HEK293 (cell line): ENCODE measurements around the gene DPYSL5.

Source experiments
- CTCF ChIA-PET: fragments of 350-600 bp; formaldehyde crosslinking; extraction: SDS; loops from one replicate; lab custom pipeline; 2021; ENCODE audit warnings: antibody characterized with exemption; lab: Yijun Ruan, JAX
- POLR2A ChIA-PET: fragments of 300-600 bp; formaldehyde crosslinking; extraction: SDS; loops from one replicate; lab custom pipeline; 2020; ENCODE audit warnings: antibody characterized with exemption, inconsistent platforms; lab: Yijun Ruan, JAX
- H3K27ac ChIP-seq: fragments of 200-500 bp; sonication (Bioruptor generic); 2 replicates; pipeline ENCODE4 v1.5.1; 2014; ENCODE audit warnings: low read depth, low read length, control low read depth, inconsistent platforms; ENCODE audit errors: extremely low read depth
- H3K36me3 ChIP-seq, 2 experiments: fragments of 200-500 bp in 1 of 2; sonication (Bioruptor generic) in 1 of 2; 1 replicate in 1 of 2; 2 replicates in 1 of 2; pipeline ENCODE4 v1.5.1; 2014 to 2017; ENCODE audit warnings: inconsistent platforms in 2 of 2, low read length in 2 of 2; ENCODE audit not compliant: control insufficient read depth in 2 of 2, insufficient read depth in 1 of 2
- H3K4me1 ChIP-seq: fragments of 200-500 bp; sonication (Bioruptor generic); 2 replicates; pipeline ENCODE4 v1.5.1; 2014; ENCODE audit warnings: mild to moderate bottlenecking, low read length, inconsistent platforms; ENCODE audit not compliant: control insufficient read depth, insufficient read depth
- H3K4me3 ChIP-seq: 2 replicates; pipeline ENCODE4 v1.5.1; 2011; ENCODE audit warnings: low read depth, mild to moderate bottlenecking, control low read depth, low read length, moderate library complexity
- H3K9me3 ChIP-seq: fragments of 200-500 bp; sonication (Bioruptor generic); 2 replicates; pipeline ENCODE4 v1.5.1; 2014; ENCODE audit warnings: low read depth, low read length, inconsistent platforms; ENCODE audit not compliant: control insufficient read depth, insufficient read depth
- CTCF ChIP-seq: fragments of 450-650 bp; formaldehyde crosslinking; IDR thresholded peaks from 2 replicates; pipeline ENCODE4 v1.5.1; 2016; ENCODE audit warnings: missing biosample characterization, missing genetic modification characterization
- HIC1 ChIP-seq: fragments of 450-650 bp; formaldehyde crosslinking; IDR thresholded peaks from 2 replicates; pipeline ENCODE4 v1.5.1; 2016; ENCODE audit warnings: missing biosample characterization, missing genetic modification characterization
- HOXC10 ChIP-seq: sonication (generic); formaldehyde crosslinking; IDR thresholded peaks from 2 replicates; pipeline ENCODE4 v1.8.1; 2023; ENCODE audit warnings: mild to moderate bottlenecking, missing genetic modification reagents
- REPIN1 ChIP-seq: fragments of 450-650 bp; formaldehyde crosslinking; IDR thresholded peaks from 2 replicates; pipeline ENCODE4 v1.5.1; 2017; ENCODE audit warnings: missing biosample characterization, missing genetic modification characterization, low read depth
- SALL2 ChIP-seq: fragments of 450-650 bp; formaldehyde crosslinking; IDR thresholded peaks from 2 replicates; pipeline ENCODE4 v1.5.0; 2017; ENCODE audit warnings: missing biosample characterization, mild to moderate bottlenecking, missing genetic modification characterization, borderline replicate concordance
- ZBTB1 ChIP-seq: fragments of 450-650 bp; formaldehyde crosslinking; IDR thresholded peaks from 2 replicates; pipeline ENCODE4 v1.5.1; 2016; ENCODE audit warnings: missing biosample characterization, missing genetic modification characterization
- ZBTB20 ChIP-seq: fragments of 450-650 bp; formaldehyde crosslinking; IDR thresholded peaks from 2 replicates; pipeline ENCODE4 v1.5.1; 2016; ENCODE audit warnings: missing biosample characterization, missing genetic modification characterization
- ZIC2 ChIP-seq: fragments of 450-650 bp; formaldehyde crosslinking; IDR thresholded peaks from 2 replicates; pipeline ENCODE4 v1.5.1; 2016; ENCODE audit warnings: missing biosample characterization, missing genetic modification characterization
- ZNF132 ChIP-seq: fragments of 450-650 bp; formaldehyde crosslinking; IDR thresholded peaks from 2 replicates; pipeline ENCODE4 v1.5.1; 2017; ENCODE audit warnings: missing biosample characterization, missing genetic modification characterization, borderline replicate concordance
- ZNF600 ChIP-seq: fragments of 450-650 bp; formaldehyde crosslinking; IDR thresholded peaks from 2 replicates; pipeline ENCODE4 v1.5.1; 2016; ENCODE audit warnings: missing biosample characterization, missing genetic modification characterization
- ZNF621 ChIP-seq: fragments of 450-650 bp; formaldehyde crosslinking; IDR thresholded peaks from 2 replicates; pipeline ENCODE4 v1.5.1; 2017; ENCODE audit warnings: missing biosample characterization, missing genetic modification characterization
- ZNF692 ChIP-seq: fragments of 450-650 bp; formaldehyde crosslinking; IDR thresholded peaks from 2 replicates; pipeline ENCODE4 v1.5.1; 2016; ENCODE audit warnings: missing biosample characterization, missing genetic modification characterization
- ZNF768 ChIP-seq: fragments of 450-650 bp; formaldehyde crosslinking; IDR thresholded peaks from 2 replicates; pipeline ENCODE4 v1.5.1; 2018; ENCODE audit warnings: missing biosample characterization, mild to moderate bottlenecking, missing genetic modification characterization
- ZNF843 ChIP-seq: fragments of 450-650 bp; formaldehyde crosslinking; IDR thresholded peaks from 2 replicates; pipeline ENCODE4 v1.5.1; 2016; ENCODE audit warnings: missing biosample characterization, missing genetic modification characterization
- ZSCAN23 ChIP-seq: fragments of 450-650 bp; formaldehyde crosslinking; IDR thresholded peaks from 2 replicates; pipeline ENCODE4 v1.5.1; 2016; ENCODE audit warnings: missing biosample characterization, missing genetic modification characterization
- ZSCAN5A ChIP-seq: fragments of 450-650 bp; formaldehyde crosslinking; IDR thresholded peaks from 2 replicates; pipeline ENCODE4 v1.5.1; 2016; ENCODE audit warnings: missing biosample characterization, missing genetic modification characterization

The DPYSL5 gene

GRCh38 chr2:26982102-26982742 lies 134.3 kb downstream of the DPYSL5 start:
- no peaks in the 10 kb centered on the region for H3K9me3 ChIP-seq
- no peak overlapping the region for H3K27ac ChIP-seq
- POLR2A ChIA-PET: interaction anchor here (0.6 to 1.2 kb wide), 2 partner anchors 9 to 30 kb away, joined by 3 to 5 read pairs; no protein-coding TSS in a partner anchor
- H3K36me3 ChIP-seq: peaks cover 0 to 9% of the 10 kb centered on the region in 2 experiments; a peak in 1 of 3 replicates
- H3K4me1 ChIP-seq: peaks cover 5% of the 10 kb centered on the region; the same call in 1 of the 2 replicates
- CTCF ChIA-PET: interaction anchor here (0.6 to 3.5 kb wide), 11 partner anchors 11 to 965 kb away, joined by 3 to 11 read pairs (median 4); no protein-coding TSS in a partner anchor
- H3K4me3 ChIP-seq: no peak overlapping the region
- TF ChIP-seq REPIN1 (no peak), ZBTB20 (tag by site-specific recombination) (0 out of 2 replicates have a peak, but pooled peaks have one; percentile 14), ZNF600 (peak; percentile 52), CTCF (tag by site-specific recombination) (0 out of 2 replicates have a peak, but pooled peaks have one; percentile 23)

GRCh38 chr2:26983746-26984145 lies 135.8 kb downstream of the DPYSL5 start:
- ChIA-PET CTCF (interaction anchor here (0.7 to 3.5 kb wide), 5 partner anchors 10 to 98 kb away, joined by 3 to 11 read pairs (median 3); no protein-coding TSS in a partner anchor), POLR2A (no interaction called here)
- no peak for TF ChIP-seq HOXC10
- TF ChIP-seq, all 188 proteins: peak for 0
- H3K27ac ChIP-seq: no peak overlapping the region
- H3K9me3 ChIP-seq: no peaks in the 10 kb centered on the region
- H3K36me3 ChIP-seq: peaks cover 0 to 9% of the 10 kb centered on the region in 2 experiments; a peak in 1 of 3 replicates
- H3K4me3 ChIP-seq: no peak overlapping the region
- H3K4me1 ChIP-seq: no peaks in the 10 kb centered on the region

- POLR2A ChIA-PET: interaction anchor here (1.0 kb wide), 1 partner anchor 66 kb away, joined by 3 read pairs; the partner anchor contains the start of gene AGBL5
- CTCF ChIA-PET: interaction anchor here (1.2 kb wide), 2 partner anchors 10 to 25 kb away, joined by 4 read pairs; no protein-coding TSS in a partner anchor
- Histone ChIP-seq H3K4me3 (no peak overlapping the region), H3K4me1 (no peaks in the 10 kb centered on the region), H3K9me3 (no peaks in the 10 kb centered on the region), H3K27ac (no peak overlapping the region), H3K36me3 (peaks cover 0 to 9% of the 10 kb centered on the region in 2 experiments; a peak in 1 of 3 replicates)
- TF ChIP-seq ZSCAN23: no peak
- no peak for TF ChIP-seq ZBTB1 (tag by site-specific recombination)
- no peak for TF ChIP-seq ZIC2 (tag by site-specific recombination)
- no peak for TF ChIP-seq HIC1 (tag by site-specific recombination)
- TF ChIP-seq ZNF621 (tag by site-specific recombination): no peak
- no peak for TF ChIP-seq ZSCAN5A (tag by site-specific recombination)
- no peak for TF ChIP-seq ZNF132 (tag by site-specific recombination)
- no peak for TF ChIP-seq ZNF768
- no peak for TF ChIP-seq ZNF692 (tag by site-specific recombination)
- no peak for TF ChIP-seq ZNF843 (tag by site-specific recombination)
- no peak for TF ChIP-seq SALL2
These were observed 137.9 kb downstream of the DPYSL5 start for GRCh38 chr2:26985807-26986206.
